NCI-H1092 treated with DMSO at 0.1 percent for 48 hours (cell line): ENCODE data around the gene DMGDH.

ENCODE experiments used
- DNase-seq: peaks from one replicate; lab custom pipeline; 2025; lab: John Stamatoyannopoulos, UW

Gene DMGDH

DNA sequence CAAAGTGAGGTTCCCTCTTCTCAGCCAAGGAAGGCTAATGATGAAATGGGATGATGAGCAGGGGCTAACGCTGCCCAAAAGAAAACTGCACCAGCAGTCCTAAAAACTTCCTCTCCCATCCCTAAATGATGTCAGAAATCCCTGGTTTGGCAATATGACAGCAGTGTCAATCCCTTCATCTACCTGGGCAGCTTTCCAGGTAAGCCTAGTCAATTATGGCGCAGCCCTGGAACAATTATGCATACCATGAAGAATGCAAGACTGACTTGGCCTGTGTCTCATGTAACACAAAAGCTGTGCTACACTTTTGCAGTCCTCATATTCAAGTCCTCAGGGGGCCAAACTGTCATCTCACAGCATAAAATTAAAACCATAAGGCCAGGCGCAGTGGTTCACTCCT is 7.0 kb downstream of the DMGDH start:
- DNase-seq, result no peak

DNA sequence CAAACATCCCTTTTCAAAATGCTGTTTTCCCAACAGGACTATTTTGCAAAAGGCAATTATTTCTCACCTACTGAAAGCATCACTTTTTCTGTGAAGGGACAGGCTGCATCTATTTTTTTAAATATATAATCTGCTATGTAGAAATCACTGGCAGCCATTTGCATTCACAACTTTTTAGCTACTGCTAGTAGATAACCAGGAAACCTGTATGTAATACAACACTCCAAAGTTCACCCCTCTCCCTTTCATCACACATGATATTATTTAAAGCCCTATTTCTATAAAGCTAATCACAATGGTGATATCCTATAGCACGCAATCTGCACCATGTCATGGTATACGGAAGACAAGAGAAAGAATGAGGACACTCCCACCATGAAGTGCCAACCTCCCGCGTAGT is 9.8 kb downstream of the DMGDH start:
- DNase-seq, result no peak

DNA sequence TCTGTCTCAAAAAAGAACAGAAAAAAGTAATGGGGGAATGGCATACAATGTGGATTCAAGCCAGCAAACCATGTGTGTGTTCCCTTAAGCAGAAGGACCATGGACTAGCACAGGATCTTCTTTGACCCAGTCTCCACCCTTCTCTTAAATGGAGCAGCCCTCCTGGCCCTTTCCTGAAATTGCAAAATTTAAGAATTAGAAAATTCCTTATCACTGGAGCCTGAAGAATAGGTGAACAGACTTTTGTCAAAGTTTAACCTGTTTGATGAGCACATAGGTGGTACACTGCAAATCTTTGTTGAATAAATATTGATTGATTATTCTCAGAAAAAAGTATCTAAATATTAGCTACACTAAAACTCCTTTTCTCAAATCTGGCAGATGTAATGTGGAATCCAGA is 12.6 kb downstream of the DMGDH start:
- no peak for DNase-seq

DNA sequence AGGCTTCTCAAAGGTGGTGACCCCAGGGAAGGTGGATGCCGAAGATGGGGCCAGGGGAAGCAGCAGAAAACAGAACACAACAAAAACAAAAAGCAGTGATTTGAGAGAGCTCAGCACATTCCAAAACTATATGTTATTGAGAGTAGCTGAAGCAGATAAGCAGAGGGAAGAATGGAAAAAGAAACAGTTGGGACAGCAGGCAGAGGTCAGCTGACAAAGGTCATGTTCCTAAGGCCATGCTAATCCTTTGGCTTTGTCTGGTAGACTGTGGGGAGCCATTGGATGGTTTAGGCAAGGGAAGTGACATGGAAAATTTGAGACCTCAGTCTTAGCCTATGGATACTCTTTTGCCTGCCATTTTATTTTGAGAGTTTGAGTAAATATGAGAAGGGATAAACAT is 14.5 kb downstream of the DMGDH start:
- DNase-seq, result no peak

DNA sequence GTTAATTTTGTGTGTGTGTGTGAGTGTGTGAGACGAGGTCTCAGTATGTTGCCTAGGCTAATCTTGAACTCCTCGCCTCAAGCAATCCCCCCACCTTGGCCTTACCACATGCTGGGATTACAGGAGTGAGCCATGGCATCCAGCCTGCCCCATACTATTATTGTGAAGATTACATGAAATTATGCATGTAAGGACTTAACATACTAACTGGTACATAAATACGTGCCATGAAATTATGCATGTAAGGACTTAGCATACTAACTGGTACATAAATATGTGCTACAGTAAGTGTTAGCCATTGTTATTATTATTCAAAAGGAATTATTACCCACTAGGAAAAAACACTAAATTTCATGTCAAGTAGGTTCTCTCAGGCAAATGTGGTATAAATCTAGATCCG is 16.2 kb downstream of the DMGDH start:
- DNase-seq, result no peak

DNA sequence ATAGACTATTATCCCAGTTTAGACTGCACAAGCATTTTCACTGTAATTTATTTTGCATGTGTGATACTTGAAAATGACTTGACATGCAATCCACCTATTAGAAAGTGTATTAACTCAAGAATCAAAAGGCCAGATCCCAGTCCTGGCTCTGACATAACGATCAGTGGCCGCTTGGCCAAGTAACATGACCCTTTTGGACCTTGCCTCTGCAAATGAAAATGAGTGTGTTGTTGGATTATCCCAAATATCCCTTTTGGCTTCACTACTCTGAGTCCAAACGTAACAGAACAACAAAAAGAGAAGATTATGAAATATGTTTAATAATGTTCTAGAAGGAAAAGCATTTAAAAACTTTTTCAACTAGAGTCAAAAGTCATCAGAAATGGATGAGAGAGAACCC is 19.0 kb downstream of the DMGDH start:
- no peak for DNase-seq

DNA sequence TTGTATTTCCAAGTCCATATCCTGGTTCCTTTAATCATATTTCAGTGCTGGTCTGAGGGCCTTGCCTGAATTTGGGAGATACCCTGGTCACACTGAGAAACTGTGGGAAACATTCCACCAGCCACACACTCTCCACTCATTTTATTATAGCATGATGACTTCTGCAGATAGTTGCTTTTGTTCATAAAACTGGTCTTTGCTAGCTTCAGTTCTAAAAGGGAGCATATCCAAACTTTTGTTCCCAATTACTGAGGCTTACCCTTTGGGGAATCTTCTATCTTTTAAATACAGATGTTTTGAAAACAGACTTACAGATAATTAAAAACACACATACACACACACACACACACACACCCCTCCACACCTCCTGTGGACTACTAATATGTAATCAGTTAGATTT is 21.0 kb downstream of the DMGDH start:
- no peak for DNase-seq

DNA sequence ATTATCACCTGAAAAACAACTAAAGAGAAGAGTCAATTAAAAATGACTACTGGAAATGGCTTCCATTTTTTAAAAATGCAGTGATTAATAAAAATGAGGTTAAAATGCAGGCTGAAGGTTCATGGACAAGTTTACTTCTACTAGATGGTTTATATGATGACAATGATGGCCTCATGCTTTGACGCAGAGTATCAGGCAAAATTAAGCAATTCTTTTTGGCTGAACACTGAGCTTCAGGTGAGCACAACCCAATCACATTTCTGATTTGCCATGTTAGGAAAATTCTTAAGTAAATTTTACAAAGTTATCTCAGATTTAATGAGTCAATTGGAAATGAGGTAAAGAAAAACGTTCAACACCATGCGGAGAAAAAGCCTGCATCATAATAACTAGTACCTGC is 22.3 kb downstream of the DMGDH start:
- no peak for DNase-seq

DNA sequence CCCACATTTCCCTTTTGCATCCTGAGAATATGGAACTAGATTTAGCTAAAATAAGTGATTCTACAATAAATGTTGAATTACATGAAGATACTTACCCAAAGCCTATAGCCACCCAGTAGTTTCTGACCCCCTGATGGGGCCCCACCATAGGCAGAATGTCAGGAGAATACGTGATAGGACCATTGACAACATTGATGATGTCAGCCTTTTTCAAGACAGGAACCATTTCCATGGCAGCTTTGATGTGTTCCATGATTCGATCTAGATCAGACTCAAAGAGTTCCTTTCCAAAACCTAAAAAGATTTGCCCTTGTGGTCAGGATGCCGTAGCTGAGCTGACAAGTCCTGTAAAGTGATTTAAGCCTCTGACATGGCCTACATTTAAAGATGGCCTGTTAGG is 27.3 kb downstream of the DMGDH start:
- DNase-seq, result no peak

DNA sequence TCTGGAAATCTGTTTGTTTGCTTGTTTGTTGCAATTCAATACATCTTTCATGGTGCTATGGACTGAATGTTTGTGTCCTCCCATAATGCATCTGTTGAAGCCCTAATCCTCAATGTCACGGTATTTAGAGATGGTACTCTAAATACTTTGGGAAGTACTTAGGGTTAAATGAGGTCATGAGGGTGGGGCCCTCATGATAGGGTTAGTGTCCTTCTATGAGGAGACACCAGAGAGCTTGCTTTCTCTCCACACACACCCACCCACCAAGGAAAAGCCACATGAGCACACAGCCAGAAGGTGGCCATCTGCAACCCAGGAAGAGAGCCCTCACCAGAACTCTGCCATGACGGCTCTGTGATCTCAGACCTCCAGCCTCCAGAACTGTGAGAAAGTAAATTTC is 32.7 kb downstream of the DMGDH start:
- DNase-seq, result no peak

DNA sequence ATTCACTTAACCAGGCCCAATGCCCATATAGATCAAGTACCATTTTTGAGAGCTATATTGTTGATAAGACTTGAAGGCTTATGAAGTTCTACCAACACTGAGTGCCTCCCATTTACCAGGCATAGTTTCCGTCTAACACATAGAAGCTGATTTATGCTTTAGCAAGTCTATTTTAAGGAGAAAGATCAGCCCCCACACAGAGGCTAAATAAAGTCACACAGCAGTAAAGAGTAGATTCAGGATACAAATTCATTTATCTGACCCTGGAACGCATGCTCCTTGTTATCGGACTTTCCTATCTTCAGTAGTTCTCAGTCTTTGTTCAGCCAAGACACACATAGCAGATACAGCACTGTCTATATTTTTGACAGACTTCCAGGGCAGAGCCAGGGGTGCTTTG is 34.2 kb downstream of the DMGDH start:
- no peak for DNase-seq

DNA sequence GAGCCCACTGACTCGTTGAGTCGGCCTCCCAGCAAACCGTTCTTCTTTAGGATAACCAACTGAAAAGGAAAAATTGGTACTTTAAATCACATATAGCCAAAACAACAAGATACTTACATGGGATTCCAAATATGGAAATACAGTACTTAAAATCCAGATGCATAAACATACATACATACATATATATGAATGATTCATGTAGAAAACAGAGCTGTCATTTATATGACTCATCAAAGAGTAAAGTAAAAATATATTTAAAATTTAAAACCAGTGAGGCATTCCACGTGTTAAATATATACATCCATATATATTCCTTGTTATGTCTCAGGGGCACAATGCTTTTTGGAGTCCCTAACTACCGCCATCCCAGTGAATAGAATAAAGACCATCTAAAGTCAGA is 36.7 kb downstream of the DMGDH start:
- no peak for DNase-seq

DNA sequence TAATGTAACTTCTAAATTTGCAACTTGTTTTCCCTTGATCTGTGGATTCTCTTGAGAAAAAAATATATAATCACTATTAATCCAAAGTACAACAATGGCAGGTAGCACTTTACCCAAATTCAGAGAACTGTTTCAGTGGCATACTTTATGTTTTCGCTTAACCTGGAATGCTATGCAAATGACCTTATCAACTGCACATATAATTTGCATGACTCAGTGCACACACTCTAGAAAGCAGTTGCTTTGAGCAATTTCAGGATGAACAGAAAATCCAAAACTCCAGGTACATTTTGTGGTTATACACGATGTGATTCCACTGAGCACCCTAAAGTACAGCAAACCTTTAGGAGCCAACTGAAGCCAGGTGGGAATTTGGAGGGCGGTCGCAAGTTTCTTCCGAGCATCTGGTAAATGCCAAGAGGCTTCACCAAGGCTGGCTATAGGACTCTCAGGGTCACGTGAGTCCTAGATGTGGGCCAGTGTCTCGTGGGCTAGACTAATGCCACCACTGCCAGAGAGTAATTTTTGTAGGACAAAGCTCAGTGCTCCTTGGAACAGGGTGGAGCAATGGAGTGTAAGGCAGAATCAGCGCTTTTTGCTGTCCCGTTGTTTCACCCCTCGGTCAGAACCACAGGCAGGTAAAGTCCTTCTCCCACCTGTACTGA is 37.3 kb downstream of the DMGDH start:
- no peak for DNase-seq

DNA sequence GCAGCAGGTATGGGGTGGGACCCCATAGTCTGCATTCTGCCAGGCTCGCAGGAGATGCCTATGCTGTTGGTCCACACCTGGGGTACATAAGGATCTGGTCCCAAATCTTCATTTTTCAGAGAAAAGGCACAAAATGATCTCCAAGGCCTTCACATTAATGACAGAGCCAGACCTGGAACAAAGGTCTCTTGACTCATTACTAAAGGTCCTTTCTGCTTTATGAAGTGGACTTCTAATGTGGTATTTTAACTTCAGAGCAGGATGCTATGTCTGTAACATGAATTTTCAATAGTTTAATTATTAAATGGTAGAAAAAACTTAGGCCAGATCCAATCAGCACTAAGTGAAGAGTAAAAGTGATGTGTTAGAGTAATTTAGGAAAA is 38.0 kb downstream of the DMGDH start:
- no peak for DNase-seq

DNA sequence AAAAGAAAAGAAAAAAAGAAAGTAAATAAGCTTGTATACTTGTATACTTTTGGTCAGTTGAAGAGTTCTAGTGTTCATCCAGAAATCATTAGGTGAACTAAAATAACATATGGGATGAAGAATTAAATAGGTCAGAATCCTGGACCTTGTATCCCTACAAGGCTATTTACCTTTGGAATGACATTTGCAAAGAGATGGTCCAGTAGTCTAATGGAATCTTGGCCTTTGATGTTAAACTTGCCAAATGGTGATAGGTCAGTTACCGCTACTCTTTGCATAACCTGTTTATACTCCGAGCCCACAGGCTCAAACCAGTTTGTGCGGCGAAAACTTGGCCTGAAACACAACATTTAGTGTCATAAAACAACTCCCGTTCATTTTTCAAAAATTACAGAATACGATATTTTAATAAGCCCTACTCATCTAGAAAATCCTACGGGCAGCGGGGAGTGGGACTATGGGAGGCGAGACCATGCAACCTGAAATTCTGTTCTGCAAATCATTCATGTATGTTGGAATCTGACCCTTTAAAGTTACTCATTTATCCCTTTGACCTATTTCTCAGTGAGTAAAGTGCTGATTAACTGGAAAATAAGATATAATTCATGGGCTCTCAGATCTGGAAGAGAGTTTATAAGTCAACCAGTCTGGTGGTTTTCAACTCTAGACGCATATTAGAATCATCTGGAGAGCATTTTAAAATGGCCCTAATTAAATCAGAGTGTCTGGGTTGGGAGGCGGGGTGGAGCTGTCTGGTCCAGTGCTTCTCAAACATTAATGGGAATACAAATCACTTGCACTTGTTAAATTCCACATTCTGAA is 38.6 kb downstream of the DMGDH start:
- no peak for DNase-seq

DNA sequence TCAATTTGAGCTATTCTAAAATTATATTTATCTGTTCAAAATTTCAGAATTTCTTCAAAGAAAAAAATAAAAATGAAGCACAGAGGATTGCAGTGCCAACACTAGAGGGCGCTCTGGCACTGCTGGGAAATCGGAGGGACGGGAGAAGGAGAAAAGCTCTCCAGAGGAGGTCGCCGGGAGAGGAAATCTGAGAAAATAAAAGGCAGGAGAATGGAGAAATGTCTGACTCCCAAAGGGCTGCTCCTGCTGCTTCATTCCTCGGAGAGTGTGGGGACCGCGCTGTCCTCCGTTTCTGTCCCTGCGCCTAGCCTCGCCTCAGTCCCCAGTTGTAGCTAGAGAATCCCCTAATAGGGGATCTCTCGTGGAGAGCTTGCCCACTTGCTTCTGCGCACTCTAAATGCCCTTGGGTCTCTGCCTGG is 44.4 kb downstream of the DMGDH start:
- DNase-seq, result peak; percentile 29

DNA sequence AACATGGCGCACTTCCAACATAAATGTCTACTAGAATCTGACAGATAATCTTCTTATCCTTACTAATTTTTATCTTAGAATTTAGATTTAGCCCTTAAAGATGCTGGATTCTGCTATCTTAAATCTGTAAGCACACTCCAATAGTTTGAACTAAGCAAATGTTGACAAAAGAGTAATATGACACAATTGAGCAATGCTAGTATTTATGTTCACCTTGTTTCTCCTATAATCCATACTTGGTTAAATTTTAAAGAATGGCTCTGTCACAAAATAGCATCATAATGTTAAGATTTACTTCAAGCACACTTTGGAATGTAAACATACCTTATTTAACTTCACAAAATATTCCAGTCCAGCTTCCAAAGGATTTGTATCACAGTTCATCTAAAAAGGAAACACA is 45.5 kb downstream of the DMGDH start:
- no peak for DNase-seq

DNA sequence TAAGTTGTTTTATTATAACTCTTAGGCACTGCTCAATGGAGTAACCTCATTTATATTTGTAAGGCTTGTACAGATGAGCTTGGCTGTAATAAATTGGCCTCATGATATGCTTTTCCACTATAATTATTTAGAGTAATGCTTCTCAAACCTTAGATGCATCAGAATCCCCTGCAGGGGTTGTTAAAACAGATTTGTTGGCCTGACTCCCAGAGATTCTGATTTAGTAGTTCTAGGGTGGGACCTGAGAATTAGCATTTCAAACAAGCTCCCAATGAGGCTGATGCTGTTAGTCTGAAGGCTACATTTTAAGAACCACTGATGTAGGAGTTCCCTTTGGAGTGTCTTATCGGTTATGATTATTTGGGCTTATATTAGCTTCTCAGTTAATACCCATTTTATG is 46.1 kb downstream of the DMGDH start:
- DNase-seq, result no peak

DNA sequence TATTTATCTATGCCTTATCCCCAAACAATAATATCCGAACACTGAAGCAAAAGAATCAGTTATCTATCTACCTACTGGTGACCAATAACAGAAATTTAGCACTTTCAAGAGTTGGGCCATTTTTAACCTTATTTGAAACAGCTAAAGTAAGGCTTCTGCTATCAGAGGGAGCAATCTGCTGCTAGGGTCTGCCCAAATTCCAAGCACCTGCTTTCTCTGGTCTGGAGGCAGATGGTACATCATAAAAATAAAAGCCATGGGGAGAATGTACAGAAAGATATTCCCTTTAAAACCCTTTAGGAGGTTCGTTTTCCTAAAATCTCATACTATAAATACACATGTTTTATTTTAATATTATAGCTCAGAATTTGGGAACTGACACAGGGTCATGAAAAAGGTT is 46.7 kb downstream of the DMGDH start:
- DNase-seq, result no peak

DNA sequence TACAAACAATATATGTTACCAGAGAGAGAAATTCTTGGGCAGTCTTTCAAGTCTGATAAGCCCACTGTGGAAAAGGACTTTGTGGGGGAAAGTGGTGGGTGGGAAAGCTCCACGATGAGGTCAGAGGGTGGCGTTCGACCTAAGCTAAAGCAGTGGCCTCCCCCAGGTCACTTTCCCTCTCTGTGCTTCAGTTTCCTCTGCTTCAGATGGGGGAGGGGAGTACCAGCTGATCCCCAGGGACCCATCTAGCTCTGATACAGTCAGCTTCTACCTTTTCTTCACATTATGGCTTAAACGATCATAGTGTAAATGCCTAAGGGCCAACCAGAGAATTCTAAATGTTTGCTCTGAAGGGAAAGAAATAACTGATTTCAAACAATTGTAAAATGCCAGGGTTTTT is 47.7 kb downstream of the DMGDH start:
- DNase-seq, result no peak

DNA sequence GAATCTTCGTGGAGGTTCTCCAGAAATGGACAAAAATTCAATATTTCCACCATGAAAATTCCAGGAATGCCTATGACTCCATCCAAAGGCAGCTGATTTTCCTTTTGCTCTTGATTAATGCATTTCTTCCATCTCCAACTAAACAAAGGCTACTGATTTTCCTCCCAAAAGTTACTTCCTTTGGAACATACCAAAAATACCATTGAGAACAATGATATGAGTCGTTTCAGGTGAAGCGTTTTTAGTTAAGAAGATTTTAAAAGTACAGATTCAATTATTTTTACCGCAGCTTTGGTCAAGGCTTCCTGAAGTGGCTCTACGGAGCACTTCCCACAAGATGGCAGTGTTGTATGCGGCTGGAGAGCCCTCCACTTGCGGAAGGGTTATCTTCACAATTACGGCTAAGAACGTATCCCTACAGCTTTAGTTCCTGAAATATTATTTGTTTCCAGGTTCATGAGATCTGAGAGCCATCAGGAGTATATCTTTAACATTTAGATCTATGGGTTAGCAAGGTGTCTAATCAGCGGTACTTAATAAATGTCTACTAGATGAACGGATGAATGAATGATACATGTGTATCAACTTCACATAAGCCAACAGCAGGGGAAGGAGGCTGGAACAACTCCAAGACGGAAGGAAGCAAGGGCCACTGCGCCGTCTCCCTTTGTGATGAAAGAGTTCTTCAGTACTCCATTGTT is 48.5 kb downstream of the DMGDH start:
- DNase-seq, result peak; percentile 13

DNA sequence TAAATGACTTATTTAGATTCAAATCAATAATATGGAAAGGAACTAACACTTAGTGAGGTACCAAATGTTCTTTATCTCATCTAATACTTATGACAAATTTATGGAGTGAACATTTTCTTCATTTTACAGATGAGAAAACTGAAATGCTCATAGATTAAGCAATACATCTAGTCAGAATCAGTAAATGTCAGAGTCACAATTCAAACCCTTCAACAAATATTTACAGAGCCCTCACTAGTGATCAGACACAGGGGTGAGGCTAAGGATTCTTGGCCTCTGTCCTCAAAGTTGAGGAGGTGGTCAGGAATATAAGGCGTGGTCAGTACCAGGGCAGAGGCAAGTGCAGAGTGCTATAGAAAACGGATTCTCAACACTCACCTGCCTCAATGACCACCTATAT is 54.8 kb downstream of the DMGDH start:
- no peak for DNase-seq

DNA sequence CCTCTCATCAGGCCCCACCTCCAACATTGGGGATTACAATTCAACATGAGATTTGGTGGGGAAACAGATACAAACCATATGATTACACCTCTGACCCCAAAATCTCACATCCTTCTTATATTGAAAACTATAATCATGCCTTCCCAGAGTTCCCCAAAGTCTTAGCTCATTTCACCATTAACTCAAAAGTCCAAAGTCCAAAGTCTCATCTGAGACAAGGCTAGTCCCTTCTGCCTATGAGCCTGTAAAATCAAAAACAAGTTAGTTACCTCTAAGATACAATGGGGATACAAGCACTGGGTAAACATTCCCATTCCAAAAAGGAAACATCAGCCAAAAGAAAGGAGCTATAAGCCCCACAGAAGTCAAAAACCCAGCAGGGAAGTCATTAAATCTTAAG is 57.6 kb downstream of the DMGDH start:
- no peak for DNase-seq
